Hematopoietic multipotent progenitor cell treated with erythropoietin and hydrocortisone succinate and interleukin-3 and kit ligand, for 8 days (in vitro differentiated cells): ENCODE measurements around the gene TRIM71.

Experiments
- DNase-seq: peaks from one replicate; pipeline ENCODE4 v3.0.0-alpha.2; 2015

TRIM71 gene

DNA sequence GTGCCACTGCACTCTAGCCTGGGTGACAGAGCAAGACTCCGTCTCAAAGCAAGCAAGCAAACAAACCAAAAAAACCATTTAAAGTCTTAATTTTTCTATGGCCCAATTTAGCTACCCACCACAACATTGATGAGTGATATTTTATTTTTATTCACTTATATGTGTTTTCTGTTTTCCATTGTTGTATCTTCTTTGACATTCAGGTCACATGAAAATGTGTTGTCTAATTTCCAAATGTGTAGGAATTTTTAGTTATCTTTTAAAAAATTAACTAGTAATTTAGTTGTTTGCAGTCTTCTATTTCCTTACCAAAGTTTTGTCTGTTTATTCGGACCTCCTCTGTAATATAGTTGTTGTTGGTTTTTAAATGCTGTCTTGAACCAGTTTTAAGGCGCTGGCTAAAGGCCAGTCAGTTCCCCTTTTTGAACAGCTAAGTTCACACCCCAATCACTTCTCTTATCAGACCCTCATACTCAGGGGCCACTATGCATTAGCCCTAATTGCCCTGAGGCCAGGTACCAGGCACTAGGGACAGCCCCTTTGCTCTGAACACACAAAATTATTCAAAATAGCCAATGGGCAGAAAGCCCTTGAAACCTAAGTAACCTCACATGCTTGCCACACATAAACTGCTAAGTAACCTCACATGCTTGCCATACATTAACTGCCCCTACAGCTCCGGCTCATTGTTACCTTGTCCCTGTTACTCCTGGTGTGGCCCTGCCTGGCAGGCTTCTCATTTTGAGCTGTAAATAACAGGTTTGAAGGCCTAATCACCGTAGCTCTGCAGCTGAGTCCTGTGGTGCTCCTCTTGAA is 129.4 kb downstream of the TRIM71 start:
- no peak for DNase-seq
